Rectal smooth muscle tissue (tissue), 1 donor: ENCODE data around the gene RRAD.
"Not testable (repeated sequence)": the region's sequence is repeated elsewhere in the genome, so short reads cannot be mapped to it uniquely, and the experiment has no call there.

ENCODE experiments used
- H3K27ac ChIP-seq: one replicate; pipeline ENCODE4 v1.7.0; 2013; ENCODE audit warnings: low read depth, low read length, inconsistent platforms
- H3K27me3 ChIP-seq: one replicate; pipeline ENCODE4 v1.7.0; 2013; ENCODE audit warnings: low read length; ENCODE audit not compliant: control insufficient read depth, insufficient read depth
- H3K36me3 ChIP-seq: one replicate; pipeline ENCODE4 v1.7.0; 2013; ENCODE audit warnings: low read length; ENCODE audit not compliant: control insufficient read depth, insufficient read depth
- H3K4me1 ChIP-seq: one replicate; pipeline ENCODE4 v1.7.0; 2013; ENCODE audit warnings: low read length; ENCODE audit not compliant: control insufficient read depth, insufficient read depth
- H3K4me3 ChIP-seq: one replicate; pipeline ENCODE4 v1.7.0; 2013; ENCODE audit warnings: low read length
- H3K9ac ChIP-seq: one replicate; pipeline ENCODE4 v1.7.0; 2013; ENCODE audit warnings: low read length

RRAD gene

GRCh38 chr16:66948134-66948836, 22.9 kb upstream of the RRAD start:
- no peaks in the 10 kb centered on the region for H3K4me1 ChIP-seq
- no peak overlapping the region for H3K9ac ChIP-seq
- peak overlapping the region; percentile 68 for H3K4me3 ChIP-seq
- no peak overlapping the region for H3K27ac ChIP-seq
- peaks cover 3% of the 10 kb centered on the region for H3K27me3 ChIP-seq
- H3K36me3 ChIP-seq = peaks cover 3% of the 10 kb centered on the region

- peaks cover 9% of the 10 kb centered on the region for H3K36me3 ChIP-seq
- no peak overlapping the region for H3K27ac ChIP-seq
- H3K4me1 ChIP-seq = no peaks in the 10 kb centered on the region
- H3K4me3 ChIP-seq = peak overlapping the region; percentile 68
- H3K9ac ChIP-seq = no peak overlapping the region
- H3K27me3 ChIP-seq = peaks cover 3% of the 10 kb centered on the region
These were observed 22.1 kb upstream of the RRAD start for GRCh38 chr16:66947302-66948065.

- Histone ChIP-seq H3K27me3 (peaks cover 3% of the 10 kb centered on the region), H3K9ac (no peak overlapping the region), H3K4me1 (no peaks in the 10 kb centered on the region), H3K4me3 (no peak overlapping the region), H3K36me3 (peaks cover 14% of the 10 kb centered on the region), H3K27ac (no peak overlapping the region)
These were observed 21.6 kb upstream of the RRAD start for GRCh38 chr16:66946974-66947301.

GRCh38 chr16:66946541-66946940, 21.2 kb upstream of the RRAD start:
- Histone ChIP-seq H3K27ac (no peak overlapping the region), H3K4me1 (no peaks in the 10 kb centered on the region), H3K4me3 (no peak overlapping the region), H3K9ac (no peak overlapping the region), H3K27me3 (peaks cover 3% of the 10 kb centered on the region), H3K36me3 (peaks cover 18% of the 10 kb centered on the region)

- H3K27ac ChIP-seq = no peak overlapping the region
- H3K4me3 ChIP-seq = no peak overlapping the region
- no peak overlapping the region for H3K9ac ChIP-seq
- no peaks in the 10 kb centered on the region for H3K4me1 ChIP-seq
- peaks cover 3% of the 10 kb centered on the region for H3K27me3 ChIP-seq
- H3K36me3 ChIP-seq = peaks cover 24% of the 10 kb centered on the region
These were observed 20.6 kb upstream of the RRAD start for GRCh38 chr16:66945939-66946338.

- H3K4me1 ChIP-seq, H3K9ac ChIP-seq, H3K27me3 ChIP-seq, H3K27ac ChIP-seq, H3K4me3 ChIP-seq: not testable (repeated sequence)
- peaks cover 34% of the 10 kb centered on the region for H3K36me3 ChIP-seq
These were observed 19.6 kb upstream of the RRAD start for GRCh38 chr16:66944971-66945370.

GRCh38 chr16:66944054-66944441, 18.7 kb upstream of the RRAD start:
- Histone ChIP-seq H3K27me3 (peaks cover 3% of the 10 kb centered on the region), H3K4me3 (no peak overlapping the region), H3K4me1 (no peaks in the 10 kb centered on the region), H3K9ac (no peak overlapping the region), H3K36me3 (peaks cover 37% of the 10 kb centered on the region), H3K27ac (no peak overlapping the region)

- Histone ChIP-seq H3K36me3 (peaks cover 42% of the 10 kb centered on the region), H3K9ac (no peak overlapping the region), H3K27me3 (peaks cover 1% of the 10 kb centered on the region)
These were observed 18.2 kb upstream of the RRAD start for GRCh38 chr16:66943426-66944053.

GRCh38 chr16:66942981-66943380, 17.6 kb upstream of the RRAD start:
- Histone ChIP-seq H3K4me1 (no peaks in the 10 kb centered on the region), H3K36me3 (peaks cover 45% of the 10 kb centered on the region), H3K27me3 (no peaks in the 10 kb centered on the region), H3K9ac (no peak overlapping the region), H3K4me3 (no peak overlapping the region), H3K27ac (no peak overlapping the region)

More at GRCh38 chr16:66943426-66944053, 18.2 kb upstream of the RRAD start:
- Histone ChIP-seq H3K27ac (no peak overlapping the region), H3K4me3 (no peak overlapping the region), H3K4me1 (no peaks in the 10 kb centered on the region)

- peaks cover 45% of the 10 kb centered on the region for H3K36me3 ChIP-seq
- no peak overlapping the region for H3K9ac ChIP-seq
These were observed 14.9 kb upstream of the RRAD start for GRCh38 chr16:66940236-66940635.

GRCh38 chr16:66939366-66939765, 14.0 kb upstream of the RRAD start:
- no peak overlapping the region for H3K4me3 ChIP-seq
- H3K27me3 ChIP-seq = no peaks in the 10 kb centered on the region
- H3K36me3 ChIP-seq = peaks cover 45% of the 10 kb centered on the region
- H3K9ac ChIP-seq = no peak overlapping the region
- no peak overlapping the region for H3K27ac ChIP-seq
- H3K4me1 ChIP-seq = peaks cover 12% of the 10 kb centered on the region

More at GRCh38 chr16:66940236-66940635, 14.9 kb upstream of the RRAD start:
- Histone ChIP-seq H3K27me3 (no peaks in the 10 kb centered on the region), H3K4me3 (no peak overlapping the region), H3K27ac (no peak overlapping the region), H3K4me1 (peaks cover 10% of the 10 kb centered on the region)

GRCh38 chr16:66937725-66938337, 12.5 kb upstream of the RRAD start:
- Histone ChIP-seq H3K27me3 (no peaks in the 10 kb centered on the region), H3K4me3 (no peak overlapping the region), H3K36me3 (peaks cover 37% of the 10 kb centered on the region), H3K9ac (no peak overlapping the region), H3K4me1 (peaks cover 18% of the 10 kb centered on the region), H3K27ac (no peak overlapping the region)
